DOHH2 (cell line): ENCODE measurements around the gene CNTN5.

Experiments used
- CTCF ChIP-seq: fragments of 200-600 bp; sonication (generic); IDR thresholded peaks from one replicate; pipeline ENCODE4 v1.5.1; 2014; ENCODE audit warnings: antibody characterized with exemption, mild to moderate bottlenecking, low read depth, low read length; ENCODE audit not compliant: poor library complexity, severe bottlenecking
- EZH2phosphoT487 ChIP-seq: fragments of 200-600 bp; sonication (generic); IDR thresholded peaks from 2 replicates; pipeline ENCODE4 v1.6.1; 2017; ENCODE audit warnings: borderline replicate concordance, mild to moderate bottlenecking, antibody characterized with exemption, low read length, moderate library complexity, mixed read lengths

GRCh38 chr11:99592266-99592665, 571.5 kb downstream of the CNTN5 start:
- no peak for TF ChIP-seq CTCF
- no peak for TF ChIP-seq EZH2phosphoT487
